ENCODE data around the gene RPTOR. TPM values are rescaled to one million over a fixed set of nuclear protein-coding genes. Genes with fewer than 3 reads are reported as not detected.
"Not testable (repeated sequence)": the region's sequence is repeated elsewhere in the genome, so short reads cannot be mapped to it uniquely, and the experiment has no call there.

The RPTOR gene
- total RNA-seq, 1 donor from 2014 or later: 65.9 TPM

DNA sequence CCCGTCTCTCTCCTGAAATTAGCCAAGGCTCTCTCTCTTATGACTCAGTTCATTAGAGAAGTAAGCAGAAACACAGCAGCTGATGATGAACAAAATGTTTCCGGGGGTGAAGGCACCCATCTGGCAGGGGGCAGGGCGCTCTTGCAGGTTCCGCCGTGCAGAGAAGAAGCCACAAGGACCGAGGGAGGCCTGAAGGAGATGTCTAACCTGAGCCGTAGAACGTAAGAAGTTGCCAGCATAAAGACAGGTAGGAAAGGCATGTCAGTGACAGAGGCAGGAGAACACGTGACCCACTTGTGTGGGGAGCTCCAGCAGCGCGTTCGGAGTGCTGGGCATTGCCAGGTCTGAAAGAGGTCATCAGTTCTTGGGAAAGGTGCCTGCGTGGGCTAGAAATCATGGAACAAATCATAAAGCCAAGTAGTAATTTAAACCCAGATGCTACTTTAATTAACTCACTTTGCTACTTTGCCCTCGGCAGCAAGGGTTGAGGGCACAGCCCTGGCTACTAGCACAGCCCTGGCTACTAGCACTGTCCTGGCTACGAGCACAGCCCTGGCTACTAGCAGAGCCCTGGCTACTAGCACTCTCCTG, 198.6 kb downstream of the RPTOR start:
- intact Hi-C loops (cut with micrococcal nuclease): no loop called here

GRCh38 chr17:80743973-80744372, 199.3 kb downstream of the RPTOR start:
- DNase-seq; H3K27me3 Mint-ChIP-seq; H3K4me3 Mint-ChIP-seq; H3K9me3 Mint-ChIP-seq; intact Hi-C loops (cut with micrococcal nuclease); POLR2A ChIA-PET; CTCF ChIA-PET; H3K27ac Mint-ChIP-seq; ATAC-seq (ENCODE audit: low read depth): not testable (repeated sequence)
- Mint-ChIP-seq H3K4me1 (peaks cover 20% of the 10 kb centered on the region), H3K36me3 (ENCODE audit: low read depth) (peaks cover 15% of the 10 kb centered on the region)

More for the DNA sequence above, 198.6 kb downstream of the RPTOR start:
- Mint-ChIP-seq H3K4me1 (peaks cover 27% of the 10 kb centered on the region), H3K27ac (no peak overlapping the region), H3K27me3 (no peaks in the 10 kb centered on the region), H3K9me3 (no peaks in the 10 kb centered on the region), H3K4me3 (no peak overlapping the region), H3K36me3 (ENCODE audit: low read depth) (peaks cover 15% of the 10 kb centered on the region)
- ATAC-seq (ENCODE audit: low read depth): no peak
- CTCF ChIA-PET: no interaction called here
- POLR2A ChIA-PET: no interaction called here
- DNase-seq: no peak
- TF ChIP-seq CTCF (IDR thresholded peaks at IDR 0.05): no peak

GRCh38 chr17:80744725-80745124, 200.1 kb downstream of the RPTOR start:
- intact Hi-C loops (cut with micrococcal nuclease); CTCF ChIA-PET; DNase-seq; H3K27ac Mint-ChIP-seq; H3K27me3 Mint-ChIP-seq; POLR2A ChIA-PET; H3K9me3 Mint-ChIP-seq; ATAC-seq (ENCODE audit: low read depth); H3K4me3 Mint-ChIP-seq: not testable (repeated sequence)
- Mint-ChIP-seq H3K4me1 (peaks cover 14% of the 10 kb centered on the region), H3K36me3 (ENCODE audit: low read depth) (peaks cover 15% of the 10 kb centered on the region)

DNA sequence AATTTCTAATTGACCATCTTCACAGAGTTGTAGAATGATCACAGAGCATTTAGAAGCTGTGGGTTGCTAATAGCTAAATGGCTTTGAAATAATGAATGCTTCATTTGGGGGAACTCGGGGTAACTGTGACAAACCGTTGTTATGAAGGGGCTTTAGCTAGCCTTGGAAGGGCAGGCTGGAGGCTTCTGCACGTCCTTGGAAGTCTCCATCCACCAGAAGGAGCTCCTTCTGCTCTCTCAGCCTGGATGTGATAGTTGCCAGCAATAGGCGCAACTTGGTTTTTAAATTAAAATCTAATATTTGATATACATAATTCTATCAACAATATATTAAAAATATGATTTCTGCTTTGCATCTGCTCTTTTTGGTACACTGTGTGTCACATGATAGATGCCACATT, 200.5 kb downstream of the RPTOR start:
- no peaks in the 10 kb centered on the region for H3K27me3 Mint-ChIP-seq
- POLR2A ChIA-PET: no interaction called here
- DNase-seq (no peak), ATAC-seq (ENCODE audit: low read depth) (no peak)
- no peak overlapping the region for H3K4me3 Mint-ChIP-seq
- H3K36me3 Mint-ChIP-seq (ENCODE audit: low read depth): peaks cover 15% of the 10 kb centered on the region
- no peak for TF ChIP-seq CTCF (IDR thresholded peaks at IDR 0.05)
- H3K27ac Mint-ChIP-seq: no peak overlapping the region
- no peaks in the 10 kb centered on the region for H3K9me3 Mint-ChIP-seq
- intact Hi-C loops (cut with micrococcal nuclease): no loop called here
- peaks cover 12% of the 10 kb centered on the region for H3K4me1 Mint-ChIP-seq
- CTCF ChIA-PET: no interaction called here

- Mint-ChIP-seq H3K4me1 (peaks cover 8% of the 10 kb centered on the region), H3K27me3 (no peaks in the 10 kb centered on the region), H3K36me3 (ENCODE audit: low read depth) (peaks cover 15% of the 10 kb centered on the region), H3K4me3 (no peak overlapping the region), H3K27ac (no peak overlapping the region), H3K9me3 (no peaks in the 10 kb centered on the region)
- no peak for TF ChIP-seq CTCF (IDR thresholded peaks at IDR 0.05)
- no peak for ATAC-seq (ENCODE audit: low read depth)
- intact Hi-C loops (cut with micrococcal nuclease): no loop called here
- DNase-seq: no peak
- POLR2A ChIA-PET: no interaction called here
- CTCF ChIA-PET: no interaction called here
Observed at GRCh38 chr17:80746262-80746935, 201.8 kb downstream of the RPTOR start.

DNA sequence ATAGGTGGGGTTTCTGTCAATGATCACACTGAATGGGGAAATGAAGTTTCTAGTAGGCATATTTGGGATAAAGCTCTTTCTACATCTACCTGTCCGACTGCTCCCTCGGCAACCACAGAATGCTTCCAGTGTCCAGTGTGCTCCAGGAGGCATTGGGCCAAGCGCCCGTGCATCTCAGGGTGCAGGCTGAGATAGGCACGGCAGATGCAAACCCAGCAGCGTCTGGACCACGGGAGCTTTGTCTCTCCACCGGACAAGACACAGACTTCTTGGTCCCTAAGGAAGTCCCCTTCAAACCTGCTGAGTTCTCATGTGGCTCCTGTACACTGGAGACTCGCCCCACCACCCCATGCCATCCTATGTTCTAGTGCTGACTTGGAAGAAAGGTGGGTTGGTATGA, 202.8 kb downstream of the RPTOR start:
- intact Hi-C loops (cut with micrococcal nuclease): no loop called here
- ATAC-seq (ENCODE audit: low read depth) (no peak), DNase-seq (no peak)
- ChIA-PET CTCF (no interaction called here), POLR2A (no interaction called here)
- no peaks in the 10 kb centered on the region for H3K9me3 Mint-ChIP-seq
- no peak for TF ChIP-seq CTCF (IDR thresholded peaks at IDR 0.05)
- peaks cover 7% of the 10 kb centered on the region for H3K4me1 Mint-ChIP-seq
- H3K36me3 Mint-ChIP-seq (ENCODE audit: low read depth): peaks cover 17% of the 10 kb centered on the region
- no peak overlapping the region for H3K4me3 Mint-ChIP-seq
- H3K27ac Mint-ChIP-seq: no peak overlapping the region
- no peaks in the 10 kb centered on the region for H3K27me3 Mint-ChIP-seq
